ENCODE measurements around the gene SLC25A11. TPM values are rescaled to one million over a fixed set of nuclear protein-coding genes. Genes with fewer than 3 reads are reported as not detected.

The SLC25A11 gene
- total RNA-seq, 1 donor from 2014 or later = 246 TPM

- ATAC-seq (peak; percentile 81), DNase-seq (peak; percentile 96)
- intact Hi-C loops (cut with micrococcal nuclease) = no loop called here
Observed at GRCh38 chr17:4967539-4968485, 28.0 kb upstream of the SLC25A11 start, which contains the start of gene SPAG7. TSS of gene SPAG7 (minus strand) at chr17:4967817. CDS start at chr17:4967804, 13 bp downstream.

GRCh38 chr17:4966844-4967538 is 27.1 kb upstream of the SLC25A11 start:
- DNase-seq (peak; percentile 98), ATAC-seq (peak; percentile 89)
- intact Hi-C loops (cut with micrococcal nuclease) = no loop called here

- intact Hi-C loops (cut with micrococcal nuclease) = no loop called here
Observed at GRCh38 chr17:4965311-4965986, 25.6 kb upstream of the SLC25A11 start.

GRCh38 chr17:4960279-4960922 is 20.6 kb upstream of the SLC25A11 start:
- ATAC-seq (no peak), DNase-seq (no peak)
- intact Hi-C loops (cut with micrococcal nuclease) = no loop called here

More at GRCh38 chr17:4965311-4965986, 25.6 kb upstream of the SLC25A11 start:
- ATAC-seq (no peak), DNase-seq (no peak)

- intact Hi-C loops (cut with micrococcal nuclease) = no loop called here
- ATAC-seq (no peak), DNase-seq (no peak)
Observed at GRCh38 chr17:4959261-4959965, 19.6 kb upstream of the SLC25A11 start.

GRCh38 chr17:4958102-4958501 is 18.3 kb upstream of the SLC25A11 start:
- ATAC-seq (peak; percentile 57), DNase-seq (no peak)
- intact Hi-C loops (cut with micrococcal nuclease) = no loop called here

GRCh38 chr17:4956493-4957061 is 16.7 kb upstream of the SLC25A11 start:
- ATAC-seq (no peak), DNase-seq (peak; percentile 63)
- intact Hi-C loops (cut with micrococcal nuclease) = no loop called here

- intact Hi-C loops (cut with micrococcal nuclease) = no loop called here
- no peak for DNase-seq
Observed at GRCh38 chr17:4955091-4955490, 15.2 kb upstream of the SLC25A11 start.

GRCh38 chr17:4953451-4953961 is 13.7 kb upstream of the SLC25A11 start:
- intact Hi-C loops (cut with micrococcal nuclease) = no loop called here
- ATAC-seq = no peak
- no peak for DNase-seq

More at GRCh38 chr17:4955091-4955490, 15.2 kb upstream of the SLC25A11 start:
- ATAC-seq = no peak

- peak; percentile 49 for DNase-seq
- no peak for ATAC-seq
- intact Hi-C loops (cut with micrococcal nuclease) = no loop called here
Observed at GRCh38 chr17:4951486-4951885, 11.6 kb upstream of the SLC25A11 start.

- DNase-seq (peak; percentile 66), ATAC-seq (peak; percentile 4)
- intact Hi-C loops (cut with micrococcal nuclease) = no loop called here
Observed at GRCh38 chr17:4950746-4951204, 10.9 kb upstream of the SLC25A11 start, which contains the start of gene ENO3. TSS of gene ENO3 (plus strand) at chr17:4951119. CDS start at chr17:4951830, 711 bp downstream.

GRCh38 chr17:4950075-4950745 is 10.4 kb upstream of the SLC25A11 start:
- intact Hi-C loops (cut with micrococcal nuclease) = no loop called here
- DNase-seq (peak; percentile 87), ATAC-seq (peak; percentile 5)

- DNase-seq (peak; percentile 80), ATAC-seq (peak; percentile 43)
- intact Hi-C loops (cut with micrococcal nuclease) = no loop called here
Observed at GRCh38 chr17:4949321-4950074, 9.7 kb upstream of the SLC25A11 start.

- intact Hi-C loops (cut with micrococcal nuclease) = no loop called here
- ATAC-seq (peak; percentile 82), DNase-seq (peak; percentile 93)
Observed at GRCh38 chr17:4948931-4949320, 9.1 kb upstream of the SLC25A11 start.

- intact Hi-C loops (cut with micrococcal nuclease) = no loop called here
- ATAC-seq = peak; percentile 78
Observed at GRCh38 chr17:4948166-4948930, 8.5 kb upstream of the SLC25A11 start, which contains the start of gene PFN1. TSS of gene PFN1 (minus strand) at chr17:4948530. CDS start at chr17:4948394, 136 bp downstream.

More at GRCh38 chr17:4948166-4948930, 8.5 kb upstream of the SLC25A11 start, which contains the start of gene PFN1:
- peak; percentile 92 for DNase-seq

Measured in left ventricle myocardium superior (tissue), 1 donor.